HG03025 (cell line): ENCODE results near the gene KRTAP15-1.

Experiments
- ATAC-seq: cut with Tn5 transposase; IDR thresholded peaks from one replicate; pipeline ENCODE4 v1.9.1; 2021; ENCODE audit warnings: mild to moderate bottlenecking, moderate library complexity; ENCODE audit not compliant: unreplicated experiment, low FRiP score

The KRTAP15-1 gene

GRCh38 chr21:30486180-30486579 is 46.1 kb downstream of the KRTAP15-1 start:
- ATAC-seq = no peak

GRCh38 chr21:30487336-30487735 is 47.3 kb downstream of the KRTAP15-1 start, which contains the start of gene KRTAP19-2:
Gene KRTAP19-2 (minus strand): TSS chr21:30487436. CDS start chr21:30487348, 88 bp downstream.
- no peak for ATAC-seq
